WTC11 (cell line): ENCODE measurements around the gene RHBG. TPM values are rescaled to one million over a fixed set of nuclear protein-coding genes. Genes with fewer than 3 reads are reported as not detected.

Source experiments
- ATAC-seq: fragments of 200-7000 bp; cut with Tn5 transposase; 2 replicates; pipeline ENCODE4 v1.10.0; 2021; ENCODE audit warnings: mild to moderate bottlenecking, moderate library complexity
- CTCF ChIA-PET: fragments of 300-600 bp; sonication (Branson Sonifier 250); formaldehyde crosslinking; loops from one replicate; lab custom pipeline; 2021; ENCODE audit warnings: antibody characterized with exemption; lab: Charles Lee
- POLR2A ChIA-PET: fragments of 350-600 bp; sonication (Branson Sonifier 250); formaldehyde crosslinking; loops from one replicate; lab custom pipeline; 2021; ENCODE audit warnings: antibody characterized with exemption; lab: Charles Lee
- DNase-seq: peaks from one replicate; pipeline ENCODE4 v3.0.0; 2021; ENCODE audit warnings: low spot score
- H3K27ac Mint-ChIP-seq: 2 replicates; pipeline ENCODE4 v1.8.0; 2021; ENCODE audit warnings: mixed read lengths
- H3K27me3 Mint-ChIP-seq: 2 replicates; pipeline ENCODE4 v1.8.0; 2021; ENCODE audit warnings: low read depth, mild to moderate bottlenecking, moderate library complexity, mixed read lengths
- H3K36me3 Mint-ChIP-seq: 2 replicates; pipeline ENCODE4 v1.8.0; 2021; ENCODE audit warnings: mixed read lengths
- H3K4me1 Mint-ChIP-seq: 2 replicates; pipeline ENCODE4 v1.8.0; 2022; ENCODE audit warnings: mixed read lengths
- H3K4me3 Mint-ChIP-seq: 2 replicates; pipeline ENCODE4 v1.8.0; 2021; ENCODE audit warnings: mild to moderate bottlenecking, moderate library complexity, mixed read lengths
- H3K9me3 Mint-ChIP-seq: 2 replicates; pipeline ENCODE4 v1.8.0; 2021; ENCODE audit warnings: mixed read lengths
- AFF4 ChIP-seq: sonication (generic); formaldehyde crosslinking; IDR thresholded peaks from 2 replicates; pipeline ENCODE4 v1.8.1; 2023; ENCODE audit warnings: mild to moderate bottlenecking, missing genetic modification reagents, borderline replicate concordance
- ATF1 ChIP-seq: sonication (generic); formaldehyde crosslinking; IDR thresholded peaks from 2 replicates; pipeline ENCODE4 v1.8.1; 2023; ENCODE audit warnings: mild to moderate bottlenecking, moderate library complexity, missing genetic modification reagents
- ATF6 ChIP-seq: sonication (generic); formaldehyde crosslinking; IDR thresholded peaks from 2 replicates; pipeline ENCODE4 v1.8.1; 2023; ENCODE audit warnings: mild to moderate bottlenecking, missing genetic modification reagents
- E2F1 ChIP-seq: sonication (generic); formaldehyde crosslinking; IDR thresholded peaks from 2 replicates; pipeline ENCODE4 v1.8.0; 2022; ENCODE audit warnings: mild to moderate bottlenecking, missing genetic modification reagents
- GABPB1 ChIP-seq: sonication (generic); formaldehyde crosslinking; IDR thresholded peaks from 2 replicates; pipeline ENCODE4 v1.8.1; 2023; ENCODE audit warnings: mild to moderate bottlenecking, missing genetic modification reagents
- HMGXB4 ChIP-seq: sonication (generic); formaldehyde crosslinking; IDR thresholded peaks from 2 replicates; pipeline ENCODE4 v1.8.1; 2023; ENCODE audit warnings: mild to moderate bottlenecking, moderate library complexity, missing genetic modification reagents
- IRF1 ChIP-seq: sonication (generic); formaldehyde crosslinking; IDR thresholded peaks from 2 replicates; pipeline ENCODE4 v1.8.0; 2023; ENCODE audit warnings: missing genetic modification reagents
- JUN ChIP-seq: sonication (generic); formaldehyde crosslinking; IDR thresholded peaks from 2 replicates; pipeline ENCODE4 v1.8.0; 2023; ENCODE audit warnings: mild to moderate bottlenecking, missing genetic modification reagents
- MAX ChIP-seq: sonication (generic); formaldehyde crosslinking; IDR thresholded peaks from 2 replicates; pipeline ENCODE4 v1.8.0; 2022; ENCODE audit warnings: mild to moderate bottlenecking, missing genetic modification reagents
- MLX ChIP-seq: sonication (generic); formaldehyde crosslinking; IDR thresholded peaks from 2 replicates; pipeline ENCODE4 v1.8.1; 2023; ENCODE audit warnings: mild to moderate bottlenecking, missing genetic modification reagents, moderate library complexity
- NFE2L1 ChIP-seq: sonication (generic); formaldehyde crosslinking; IDR thresholded peaks from 2 replicates; pipeline ENCODE4 v1.8.1; 2023; ENCODE audit warnings: missing genetic modification reagents
- TEAD1 ChIP-seq: sonication (generic); formaldehyde crosslinking; IDR thresholded peaks from 2 replicates; pipeline ENCODE4 v1.8.0; 2022; ENCODE audit warnings: mild to moderate bottlenecking, missing genetic modification reagents
- USF2 ChIP-seq: sonication (generic); formaldehyde crosslinking; IDR thresholded peaks from 2 replicates; pipeline ENCODE4 v1.8.1; 2023; ENCODE audit warnings: mild to moderate bottlenecking, missing genetic modification reagents, moderate library complexity
- ZNF317 ChIP-seq: sonication (generic); formaldehyde crosslinking; IDR thresholded peaks from 2 replicates; pipeline ENCODE4 v1.8.1; 2023; ENCODE audit warnings: low read depth, mild to moderate bottlenecking, moderate library complexity, missing genetic modification reagents, borderline replicate concordance
- ZNF532 ChIP-seq: fragments of 250-450 bp; sonication (Bioruptor Pico); IDR thresholded peaks from 2 replicates; pipeline ENCODE4 v1.9.0; 2021; ENCODE audit warnings: mild to moderate bottlenecking, borderline replicate concordance
- total RNA-seq: library from RNA; stranded (reverse); gene quantifications from 3 replicates; pipeline ENCODE4 v1.2.3, GENCODE V29; 2021

RHBG gene
- total RNA-seq, 1 experiment from 2014 or later = 1.9 TPM

GRCh38 chr1:156394835-156395461 lies 25.9 kb downstream of the RHBG start (continued):
- TF ChIP-seq IRF1 (CRISPR knock-in tag) (no peak), USF2 (CRISPR knock-in tag) (no peak), JUN (CRISPR knock-in tag) (no peak)

- CTCF ChIA-PET = interaction anchor here (0.6 to 10.3 kb wide), 10 partner anchors 11 to 307 kb away, joined by 3 to 107 read pairs (median 4); no protein-coding TSS in a partner anchor
- POLR2A ChIA-PET = no interaction called here
- no peak for DNase-seq
- Mint-ChIP-seq H3K4me1 (peaks cover 28% of the 10 kb centered on the region), H3K27ac (no peak overlapping the region), H3K9me3 (peaks cover 7% of the 10 kb centered on the region; the same call in 1 of the 2 replicates), H3K36me3 (no peaks in the 10 kb centered on the region), H3K27me3 (peaks cover 12% of the 10 kb centered on the region), H3K4me3 (no peak overlapping the region)
- no peak for ATAC-seq
- TF ChIP-seq GABPB1 (CRISPR knock-in tag) = no peak
- no peak for TF ChIP-seq ATF1 (CRISPR knock-in tag)
- TF ChIP-seq NFE2L1 = peak; percentile 30; the same call in 1 of the 2 replicates
- no peak for TF ChIP-seq USF2 (CRISPR knock-in tag)
- no peak for TF ChIP-seq MLX (CRISPR knock-in tag)
- no peak for TF ChIP-seq TEAD1 (CRISPR knock-in tag)
- TF ChIP-seq HMGXB4 (CRISPR knock-in tag) = no peak
- no peak for TF ChIP-seq ZNF317 (CRISPR knock-in tag)
- no peak for TF ChIP-seq E2F1 (CRISPR knock-in tag)
- peak; percentile 60; the same call in 1 of the 2 replicates for TF ChIP-seq MAX (CRISPR knock-in tag)
- TF ChIP-seq AFF4 (CRISPR knock-in tag) = no peak
- no peak for TF ChIP-seq ATF6 (CRISPR knock-in tag)
- TF ChIP-seq ZNF532 (CRISPR knock-in tag) = no peak
These were observed 30.5 kb downstream of the RHBG start for GRCh38 chr1:156399355-156400125.
